Measurements from ENCODE around the gene CAMK2A.

- TF ChIP-seq CTCF (IDR thresholded peaks at IDR 0.05; ENCODE audit: low read depth, low read length, poor library complexity, severe bottlenecking) (no peak), EZH2phosphoT487 (IDR thresholded peaks at IDR 0.05; ENCODE audit: borderline replicate concordance, low read length) (no peak)
These were observed 82.8 kb downstream of the CAMK2A start for GRCh38 chr5:150206779-150207115.
